NCI-H1092 (cell line): ENCODE results near the gene SZT2.

Experiments
- DNase-seq: peaks from one replicate; lab custom pipeline; 2025; lab: John Stamatoyannopoulos, UW

The SZT2 gene

GRCh38 chr1:43441894-43442637 lies 52.4 kb downstream of the SZT2 start:
- DNase-seq, result no peak

- DNase-seq, result no peak
Observed at GRCh38 chr1:43442756-43443155, 53.1 kb downstream of the SZT2 start.

DNA sequence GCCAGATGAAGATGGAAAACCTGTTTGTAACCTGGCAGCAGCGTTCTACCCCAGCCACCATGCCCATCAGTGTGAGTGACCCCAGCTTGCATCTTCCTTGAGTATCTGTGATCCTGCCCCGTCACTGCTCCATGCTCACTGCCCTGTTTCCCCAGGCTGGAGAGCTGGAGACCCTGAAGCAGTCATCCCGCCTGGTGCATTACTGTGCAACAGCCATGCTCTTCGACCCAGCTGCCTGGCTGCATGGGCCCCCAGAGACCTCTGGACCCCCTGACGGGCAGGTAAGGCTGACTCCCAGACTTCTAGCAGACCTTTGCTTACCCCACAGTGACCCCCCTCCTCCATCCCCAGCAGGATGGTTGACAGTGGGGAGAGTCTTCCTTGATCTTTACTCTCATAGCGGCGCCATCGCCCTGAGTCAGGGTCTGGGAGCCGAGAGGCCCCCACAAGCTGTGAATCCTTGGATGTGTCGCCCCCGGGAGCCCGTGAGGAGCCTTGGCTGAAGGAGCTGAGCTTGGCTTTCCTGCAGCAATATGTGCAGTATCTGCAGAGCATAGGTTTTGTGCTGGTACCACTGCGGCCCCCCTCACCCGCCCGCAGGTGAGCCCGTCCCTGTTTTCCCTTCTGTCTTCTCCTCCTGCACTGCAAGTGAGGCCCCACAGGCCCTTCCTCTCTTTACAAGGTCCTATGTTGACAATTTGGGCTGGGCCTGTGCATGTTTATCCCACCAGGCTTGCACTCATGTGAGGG lies 53.7 kb downstream of the SZT2 start:
- no peak for DNase-seq

DNA sequence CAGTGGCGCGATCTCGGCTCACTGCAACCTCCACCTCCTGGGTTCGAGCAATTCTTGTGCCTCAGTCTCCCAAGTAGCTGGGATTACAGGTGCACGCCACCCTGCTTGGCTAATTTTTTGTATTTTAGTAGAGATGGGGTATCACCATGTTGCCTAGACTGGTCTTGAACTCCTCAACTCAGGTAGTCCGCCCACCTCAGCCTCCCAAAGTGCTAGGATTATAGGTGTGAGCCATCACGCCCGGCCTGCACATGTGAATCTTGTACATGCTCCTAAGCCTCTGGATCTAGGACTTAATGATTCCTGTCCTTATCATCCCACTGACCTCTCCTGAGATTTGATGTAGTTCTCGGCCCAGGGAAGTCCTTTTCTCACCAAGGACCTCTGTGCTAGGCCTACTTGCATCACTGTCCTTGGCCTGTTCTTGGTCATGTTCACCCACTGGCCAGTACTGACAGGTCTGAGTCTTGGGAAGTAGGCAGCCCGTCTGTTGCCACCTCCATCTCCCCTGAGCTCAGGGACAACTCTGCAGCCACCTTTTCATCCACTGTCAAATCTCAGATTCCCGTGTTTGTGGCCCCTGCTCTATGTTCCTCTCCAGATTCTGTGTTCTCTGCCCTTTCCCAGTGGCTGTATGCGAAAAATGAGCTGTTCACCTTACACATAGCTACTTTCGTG lies 54.6 kb downstream of the SZT2 start:
- no peak for DNase-seq

GRCh38 chr1:43444836-43445235 lies 55.1 kb downstream of the SZT2 start:
- no peak for DNase-seq

DNA sequence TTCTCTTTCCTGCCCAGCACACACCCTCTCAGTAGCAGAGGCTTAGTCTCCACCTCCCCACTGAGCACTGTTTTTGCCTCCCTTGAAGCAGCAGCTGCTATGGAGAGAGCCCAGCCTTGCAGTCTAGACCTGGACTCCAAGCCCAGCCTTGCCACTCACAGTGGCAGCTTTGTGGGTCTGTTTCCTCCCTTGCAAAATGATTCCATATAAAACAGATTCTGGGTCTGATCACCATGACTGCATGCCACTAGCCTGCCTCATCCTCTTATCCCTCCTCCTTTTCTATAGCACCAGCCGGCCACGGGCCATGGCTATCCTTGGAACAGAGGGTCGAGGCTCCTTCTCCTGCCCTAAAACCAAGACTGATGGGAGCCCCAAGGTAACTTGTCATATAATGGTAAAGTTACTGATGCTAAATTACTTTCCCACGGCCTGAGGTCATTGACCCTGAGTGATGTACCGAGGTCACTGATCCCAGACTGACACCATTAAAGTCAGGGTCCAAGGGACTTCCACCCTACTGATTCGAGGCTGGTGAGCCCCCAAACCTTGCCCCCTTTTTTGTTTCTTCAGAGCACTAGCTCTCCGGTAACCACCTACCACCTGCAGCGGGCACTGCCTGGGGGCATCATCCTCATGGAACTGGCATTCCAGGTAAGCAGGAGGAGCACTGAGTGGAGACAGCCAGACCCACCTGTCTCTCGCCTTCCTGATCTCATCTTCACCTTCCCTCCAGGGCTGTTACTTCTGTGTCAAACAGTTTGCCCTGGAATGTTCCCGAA lies 56.1 kb downstream of the SZT2 start:
- DNase-seq, result no peak

DNA sequence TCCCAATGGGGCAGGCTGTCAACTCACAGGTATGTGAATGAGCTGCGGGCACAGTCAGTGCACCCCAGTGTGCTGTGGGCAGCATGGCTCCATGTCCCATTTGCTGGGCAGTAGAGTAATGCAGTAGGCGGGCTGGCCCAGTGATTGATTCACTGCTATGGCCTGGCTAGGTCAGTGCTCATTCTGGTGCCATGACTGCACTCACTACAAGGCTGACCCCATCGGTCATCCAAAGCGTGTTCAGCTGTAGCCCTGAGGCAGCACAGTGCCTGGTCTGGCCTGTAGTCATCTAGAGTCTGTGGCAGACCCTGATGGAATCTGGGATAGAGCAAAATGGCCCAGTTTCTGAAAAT lies 56.7 kb downstream of the SZT2 start:
- DNase-seq, result no peak

GRCh38 chr1:43446881-43447835 lies 57.5 kb downstream of the SZT2 start:
- DNase-seq, result no peak

GRCh38 chr1:43447891-43448708 lies 58.4 kb downstream of the SZT2 start:
- no peak for DNase-seq

DNA sequence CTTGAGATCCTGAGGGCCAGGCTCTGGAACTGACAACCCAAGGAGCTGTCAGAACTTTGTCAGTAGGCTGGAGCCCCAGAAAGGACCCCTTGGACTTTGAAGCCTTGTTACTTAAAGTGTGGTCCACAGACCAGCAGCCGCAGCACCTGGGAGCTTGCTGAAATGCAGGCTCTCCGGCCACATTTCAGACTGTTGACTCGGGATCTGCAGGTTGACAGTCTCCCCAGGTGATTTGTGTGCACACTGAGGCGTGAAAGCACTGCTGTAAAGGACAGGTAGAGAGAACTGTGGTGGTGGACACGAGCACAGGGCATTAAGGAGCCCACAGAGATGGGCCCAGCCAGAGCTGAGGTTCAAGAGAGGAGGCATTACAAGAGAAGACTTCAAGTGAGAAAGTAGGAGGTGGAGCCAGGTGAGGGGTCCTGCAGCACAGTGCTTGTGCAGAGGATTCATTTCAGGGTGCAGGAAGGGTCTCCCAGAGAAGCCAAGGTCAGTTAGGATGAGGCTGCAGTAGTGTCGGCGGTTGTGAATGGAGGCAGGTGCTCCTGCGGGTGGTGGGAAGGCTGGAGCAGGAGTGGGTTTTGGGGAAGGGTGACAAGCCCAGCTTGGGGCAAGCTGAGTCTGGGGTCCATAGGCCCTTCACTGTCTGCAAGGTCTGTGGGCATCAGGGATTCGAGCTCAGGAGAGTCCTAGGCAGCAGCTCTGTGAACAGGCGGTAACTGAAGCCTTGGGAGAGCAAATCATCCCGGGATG lies 59.4 kb downstream of the SZT2 start:
- DNase-seq, result no peak

DNA sequence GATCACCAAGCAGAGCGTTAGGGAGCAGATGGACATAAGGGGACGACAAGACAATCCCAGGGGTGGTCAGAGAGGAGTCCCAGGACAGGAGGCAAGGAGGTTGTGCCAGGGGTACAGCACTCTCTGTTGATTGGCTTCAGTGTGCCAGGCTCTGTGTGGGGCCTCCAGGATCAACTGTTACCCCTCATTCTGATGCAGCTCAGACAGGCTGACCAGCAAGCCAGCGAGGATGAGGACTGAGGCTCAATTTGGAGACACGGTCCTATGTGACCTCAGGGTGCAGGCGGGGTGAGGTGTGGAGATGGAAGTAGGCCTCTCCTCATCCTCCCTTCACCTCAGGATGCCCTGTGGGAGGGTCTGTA lies 60.0 kb downstream of the SZT2 start:
- DNase-seq, result no peak

DNA sequence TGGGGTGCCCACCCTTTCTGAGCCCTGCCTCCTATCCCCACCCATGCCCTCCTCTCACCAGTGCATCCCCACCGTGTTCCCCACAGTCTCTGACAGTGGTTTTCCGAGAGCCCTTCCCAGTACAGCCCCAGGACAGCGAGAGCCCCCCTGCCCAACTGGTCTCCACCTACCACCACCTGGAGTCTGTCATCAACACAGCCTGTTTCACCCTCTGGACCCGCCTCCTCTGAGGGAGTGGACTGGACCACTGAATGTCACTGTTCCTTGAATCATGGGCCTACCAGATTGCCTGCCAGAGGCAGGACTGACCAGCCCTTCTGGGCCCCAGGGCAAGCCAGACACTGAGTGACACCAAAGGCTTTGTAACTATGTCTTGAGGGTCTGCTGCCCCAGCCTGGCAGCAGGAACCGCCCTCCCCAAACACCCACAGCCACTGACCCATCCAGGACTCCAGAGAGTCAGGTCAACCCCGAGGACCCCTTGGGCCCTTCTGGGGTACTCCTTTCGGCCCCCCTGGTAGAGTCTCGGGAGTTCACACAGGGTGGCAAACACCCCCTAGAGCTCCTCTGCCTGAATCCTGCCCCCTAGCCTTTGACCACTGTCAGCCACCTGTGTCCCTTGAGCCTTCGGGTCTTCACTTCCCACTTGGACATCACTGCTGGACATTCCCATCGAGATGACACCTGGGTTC lies 60.7 kb downstream of the SZT2 start:
- DNase-seq, result no peak

- DNase-seq, result no peak
Observed at GRCh38 chr1:43451157-43451591, 61.5 kb downstream of the SZT2 start.

DNA sequence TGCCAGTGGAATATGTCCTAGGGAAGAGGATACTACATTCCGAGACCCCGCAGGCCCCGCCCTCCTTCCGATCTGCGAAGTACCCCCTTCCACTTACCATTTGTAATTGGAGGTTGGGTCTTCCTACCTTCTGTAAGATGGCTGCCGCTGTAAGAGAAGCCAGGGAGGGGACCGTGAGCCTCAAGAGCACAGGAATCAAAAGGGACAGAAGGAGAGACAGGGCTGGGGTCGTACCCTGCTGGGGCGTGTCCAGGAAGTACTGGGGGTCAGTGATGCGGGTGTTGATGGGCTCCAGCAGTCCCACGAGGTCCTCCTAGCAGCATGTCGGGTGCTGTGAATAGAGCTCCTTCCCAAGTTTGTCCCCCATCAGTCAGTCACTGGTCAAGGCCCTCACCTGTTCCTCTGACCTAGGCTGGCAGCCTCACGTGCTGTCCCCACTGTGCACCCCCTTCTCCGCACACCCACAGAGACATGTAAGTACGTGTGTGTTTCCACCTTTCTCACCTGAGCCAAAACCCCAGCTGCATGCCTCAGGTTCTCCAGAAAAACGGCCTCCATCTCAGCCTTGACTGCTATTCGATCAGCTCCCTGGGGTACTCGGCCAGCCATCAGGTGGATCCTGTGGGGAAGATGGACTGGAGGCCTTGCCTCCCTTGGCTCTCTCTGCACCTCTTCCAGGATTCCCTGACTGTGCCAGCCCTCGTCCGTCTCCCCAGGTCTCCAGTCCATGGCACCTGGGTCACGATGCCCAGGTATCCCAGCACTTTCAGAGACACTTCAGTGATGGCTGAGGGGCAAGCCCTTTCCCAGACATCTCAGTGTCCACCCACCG lies 62.2 kb downstream of the SZT2 start:
- no peak for DNase-seq

- peak; percentile 13 for DNase-seq
Observed at GRCh38 chr1:43452789-43453441, 63.2 kb downstream of the SZT2 start.

DNA sequence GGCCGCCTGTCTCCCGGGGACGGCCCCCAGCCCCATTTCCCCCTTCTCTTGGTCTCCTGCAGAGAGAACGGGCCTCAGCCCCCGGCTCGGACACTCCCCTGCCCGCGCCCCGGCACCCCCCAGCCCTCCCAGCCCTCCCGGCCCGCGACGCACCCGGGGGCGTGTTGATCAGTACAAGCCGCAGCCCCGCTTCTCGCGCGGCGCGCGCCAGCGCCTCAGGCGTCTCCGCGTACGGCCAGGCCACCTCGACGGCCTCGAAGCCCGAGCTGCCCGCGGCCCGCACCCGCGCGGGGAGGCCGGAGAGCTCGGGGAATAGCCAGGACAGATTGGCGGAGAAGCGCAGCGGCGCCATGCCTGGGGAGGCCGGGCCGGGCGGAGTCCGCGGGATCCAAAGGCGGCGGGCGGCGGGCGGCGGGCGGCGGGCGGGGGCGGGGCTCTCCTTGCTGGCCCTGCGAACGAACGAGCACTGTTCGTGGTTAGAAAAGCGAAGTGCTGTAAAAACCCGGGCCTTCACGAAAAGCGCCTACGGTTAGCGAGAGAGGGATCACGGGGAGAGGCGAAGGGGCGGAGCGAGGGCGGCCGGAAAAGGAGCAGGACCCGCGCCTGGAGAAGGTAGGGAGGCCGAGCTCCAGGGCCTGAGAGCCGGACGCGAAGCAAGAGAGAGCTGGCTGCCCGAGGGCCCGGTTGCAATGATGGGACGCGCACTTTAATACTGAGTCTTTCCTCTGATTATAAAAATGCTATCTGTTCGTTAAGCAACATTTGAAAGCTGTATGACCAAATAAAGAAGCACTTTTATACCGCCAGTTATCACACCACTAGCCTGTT lies 64.0 kb downstream of the SZT2 start, which contains the start of gene HYI:
TSS of gene HYI (minus strand) at position 490 of the 828 bp plus-strand sequence. CDS start at position 352, 138 bp downstream.
- DNase-seq, result peak; percentile 91
